CD14-positive monocyte (primary cell): Measurements from ENCODE around the gene FOXM1. TPM values are rescaled to one million over a fixed set of nuclear protein-coding genes. Genes with fewer than 3 reads are reported as not detected.

Source experiments
- DNase-seq, 3 donors: peaks; one replicate each; pipeline ENCODE4 v3.0.0-alpha.2; 2011 to 2022
- H2AFZ ChIP-seq: 2 replicates; pipeline ENCODE4 v1.6.0; 2012; ENCODE audit warnings: mild to moderate bottlenecking, low read depth, low read length, inconsistent platforms; ENCODE audit not compliant: insufficient read depth, poor library complexity, severe bottlenecking
- H3K27ac ChIP-seq, 2 donors: 1 replicate in 1 of 2; 2 replicates in 1 of 2; pipeline ENCODE4 v1.5.1; 2012 to 2013; ENCODE audit warnings: low read length in 2 of 2, control low read depth in 1 of 2, inconsistent platforms in 1 of 2, low read depth in 1 of 2, mild to moderate bottlenecking in 1 of 2
- H3K27me3 ChIP-seq, 2 donors: one replicate each; pipeline versions ENCODE4 v1.6.0 to v1.6.1; 2011 to 2013; ENCODE audit warnings: low read length in 2 of 2; ENCODE audit not compliant: control insufficient read depth in 2 of 2, insufficient read depth in 2 of 2
- H3K36me3 ChIP-seq, 2 donors: replicated peaks in 1 of 2; 1 replicate in 1 of 2; 2 replicates in 1 of 2; pipeline versions ENCODE4 v1.5.1 to v1.6.1; 2012 to 2013; ENCODE audit warnings: low read length in 2 of 2, control low read depth in 1 of 2, inconsistent platforms in 1 of 2, mild to moderate bottlenecking in 1 of 2; ENCODE audit not compliant: insufficient read depth in 2 of 2, control insufficient read depth in 1 of 2
- H3K4me1 ChIP-seq, 2 donors: 1 replicate in 1 of 2; 2 replicates in 1 of 2; pipeline versions ENCODE4 v1.5.1 to v1.6.1; 2012 to 2013; ENCODE audit warnings: low read length in 2 of 2, control low read depth in 1 of 2, inconsistent platforms in 1 of 2, mild to moderate bottlenecking in 1 of 2, moderate library complexity in 1 of 2; ENCODE audit not compliant: insufficient read depth in 2 of 2, control insufficient read depth in 1 of 2
- H3K4me2 ChIP-seq: replicated peaks from 2 replicates; pipeline ENCODE3; 2012; ENCODE audit warnings: low read length, moderate library complexity, mild to moderate bottlenecking; ENCODE audit not compliant: poor library complexity, severe bottlenecking; ENCODE audit errors: extremely low read depth
- H3K4me3 ChIP-seq, 3 experiments: fragments of 200-600 bp in 1 of 3; sonication (generic) in 1 of 3; replicated peaks in 1 of 3; 1 replicate in 2 of 3; 2 replicates in 1 of 3; pipeline ENCODE4 v1.5.1; 2011 to 2013; ENCODE audit warnings: low read length in 3 of 3, mild to moderate bottlenecking in 3 of 3, control low read depth in 2 of 3, low read depth in 2 of 3, inconsistent platforms in 1 of 3, moderate library complexity in 1 of 3
- H3K79me2 ChIP-seq: 2 replicates; pipeline ENCODE4 v1.6.0; 2012; ENCODE audit warnings: mild to moderate bottlenecking, control low read depth, inconsistent platforms, low read length, moderate library complexity; ENCODE audit not compliant: insufficient read depth
- H3K9ac ChIP-seq: 2 replicates; pipeline ENCODE4 v1.6.0; 2017; ENCODE audit warnings: low read length, mild to moderate bottlenecking; ENCODE audit not compliant: insufficient read depth, poor library complexity, severe bottlenecking
- H3K9me3 ChIP-seq, 2 donors: replicated peaks in 1 of 2; 1 replicate in 1 of 2; 2 replicates in 1 of 2; pipeline versions ENCODE4 v1.5.1 to v1.6.1; 2012 to 2013; ENCODE audit warnings: low read length in 2 of 2, control low read depth in 1 of 2; ENCODE audit not compliant: control insufficient read depth in 1 of 2, insufficient read depth in 1 of 2
- H4K20me1 ChIP-seq: 2 replicates; pipeline ENCODE4 v1.6.0; 2012; ENCODE audit warnings: mild to moderate bottlenecking, low read length, control low read depth, moderate library complexity; ENCODE audit not compliant: insufficient read depth
- H3K27ac Mint-ChIP-seq, 7 donors: one replicate each; pipeline ENCODE4 v1.8.0; 2020; ENCODE audit warnings: mild to moderate bottlenecking in 7 of 7, mixed read lengths in 7 of 7, moderate library complexity in 6 of 7, inconsistent platforms in 2 of 7
- H3K27me3 Mint-ChIP-seq, 3 donors: one replicate each; pipeline ENCODE4 v1.8.0; 2021 to 2022; ENCODE audit warnings: low read depth in 3 of 3, mild to moderate bottlenecking in 3 of 3, mixed read lengths in 3 of 3, moderate library complexity in 3 of 3, inconsistent platforms in 1 of 3
- H3K36me3 Mint-ChIP-seq, 2 donors: one replicate each; pipeline ENCODE4 v1.8.0; 2020; ENCODE audit warnings: mixed read lengths in 2 of 2, inconsistent platforms in 1 of 2, mild to moderate bottlenecking in 1 of 2
- H3K4me1 Mint-ChIP-seq: one replicate; pipeline ENCODE4 v1.8.0; 2020; ENCODE audit warnings: mild to moderate bottlenecking, mixed read lengths
- H3K4me3 Mint-ChIP-seq, 2 donors: one replicate each; pipeline ENCODE4 v1.8.0; 2020; ENCODE audit warnings: mild to moderate bottlenecking in 2 of 2, mixed read lengths in 2 of 2, moderate library complexity in 1 of 2
- H3K9me3 Mint-ChIP-seq, 7 donors: one replicate each; pipeline ENCODE4 v1.8.0; 2020 to 2022; ENCODE audit warnings: mixed read lengths in 7 of 7, mild to moderate bottlenecking in 6 of 7, moderate library complexity in 6 of 7, inconsistent platforms in 2 of 7
- CTCF ChIP-seq: fragments of 200-600 bp; IDR thresholded peaks from one replicate; pipeline ENCODE4 v1.8.0; 2022; ENCODE audit warnings: antibody characterized with exemption, mild to moderate bottlenecking
- WGBS: methylation state at CpG from one replicate; pipeline ENCODE4 v1.1.5; 2013; ENCODE audit warnings: missing lambda C conversion rate; ENCODE audit not compliant: insufficient coverage; 5-methylcytosine and 5-hydroxymethylcytosine counted together
- intact Hi-C, 2 donors: fragments of 100-400 bp; cut with micrococcal nuclease; formaldehyde crosslinking; loops; one replicate each; pipeline versions ENCODE4 v1.15.0 to v1.15.1; 2023
- polyA plus RNA-seq, 3 donors: library from polyadenylated mRNA; depleted of rRNA in 1 of 3; unstranded in 2 of 3; stranded (reverse) in 1 of 3; fragments of 300-500 nt in 2 of 3; fragments of >200 nt in 1 of 3; fragmentation: Illumina TruSeq in 2 of 3; gene quantifications; 1 replicate in 2 of 3; 2 replicates in 1 of 3; pipeline ENCODE4 v1.2.3, GENCODE V29; 2012 to 2021

The FOXM1 gene
- polyA plus RNA-seq, 3 donors = 0.03 TPM; not detected in 2

- Histone ChIP-seq H3K9me3 (no peaks in the 10 kb centered on the region), H3K9ac (peak within 1 kb of the TSS; percentile 81), H4K20me1 (peaks cover 18% of the 10 kb centered on the region), H3K27ac (peak within 1 kb of the TSS; percentile 83 to 93), H3K27me3 (no peaks in the 10 kb centered on the region), H3K36me3 (peaks cover 8 to 24% of the 10 kb centered on the region in 2 donors), H3K4me3 (peak within 1 kb of the TSS; percentile 41 to 81 (median 57)), H2AFZ (peak within 1 kb of the TSS; percentile 85), H3K4me1 (peaks cover 13 to 19% of the 10 kb centered on the region in 2 donors), H3K4me2 (peak within 1 kb of the TSS; percentile 99), H3K79me2 (peaks cover 31% of the 10 kb centered on the region)
- peaks cover 18% of the 10 kb centered on the region for H3K4me1 Mint-ChIP-seq
- H3K27ac Mint-ChIP-seq = peak within 1 kb of the TSS; percentile 99 to 100 (median 100)
- H3K9me3 Mint-ChIP-seq = no peaks in the 10 kb centered on the region
- H3K4me3 Mint-ChIP-seq = peak within 1 kb of the TSS; percentile 96 to 99
- DNase-seq = peak; percentile 95 to 97 (median 96)
- intact Hi-C loops = loop anchor here (2.0 to 5.0 kb wide), 2 partner anchors 18 to 65 kb away; partner anchors contain the start of genes FOXM1 (in 2 of the 2), RHNO1 (in 2 of the 2) and FKBP4 (in 1 of the 2)
- H3K27me3 Mint-ChIP-seq = no peaks in the 10 kb centered on the region
- no peak for TF ChIP-seq CTCF
- WGBS = 0% methylated on average over 37 of the region's 48 CpGs
- H3K36me3 Mint-ChIP-seq = peaks cover 10 to 21% of the 10 kb centered on the region in 2 donors
These were observed 64.4 kb downstream of the FOXM1 start, which contains the start of gene ITFG2 for GRCh38 chr12:2812290-2813213. TSS of gene ITFG2 (plus strand) at chr12:2812668. CDS start at chr12:2812761, 93 bp downstream.

DNA sequence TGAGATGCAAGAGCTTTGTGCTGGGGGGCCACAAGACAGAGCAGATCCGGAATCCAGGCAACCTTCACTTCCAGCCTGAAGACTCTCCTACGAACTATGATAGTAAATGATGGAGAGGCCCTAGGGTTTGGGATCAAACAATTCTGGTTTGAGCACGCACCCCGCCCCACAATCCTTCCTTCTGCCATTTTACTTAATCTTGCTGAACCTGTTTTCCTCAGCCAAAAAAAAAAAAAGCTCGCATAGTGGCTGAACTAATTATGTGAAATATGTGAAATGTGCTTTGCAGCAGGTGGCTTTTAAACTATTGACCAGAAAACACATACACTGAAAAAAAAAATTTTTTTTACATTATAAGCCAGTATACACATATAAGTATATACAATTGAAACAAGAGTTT lies 65.2 kb downstream of the FOXM1 start:
- H3K36me3 Mint-ChIP-seq = peaks cover 5 to 13% of the 10 kb centered on the region in 2 donors
- H3K27me3 Mint-ChIP-seq = no peaks in the 10 kb centered on the region
- peak overlapping the region in 3 of 7 donors; percentile 42 to 100 (median 99) for H3K27ac Mint-ChIP-seq
- no CpG with 5 or more reads among the region's 5 CpGs for WGBS
- H3K4me3 ChIP-seq = peak overlapping the region; percentile 41 to 81 (median 57)
- H3K9ac ChIP-seq = no peak overlapping the region
- peak overlapping the region in 1 of 2 donors; percentile 99 for H3K4me3 Mint-ChIP-seq
- H3K9me3 ChIP-seq = no peaks in the 10 kb centered on the region
- intact Hi-C loops = loop anchor here (2.0 to 5.0 kb wide), 2 partner anchors 17 to 66 kb away; partner anchors contain the start of genes FOXM1 (in 2 of the 2), RHNO1 (in 2 of the 2) and FKBP4 (in 1 of the 2)
- peak overlapping the region in 1 of 2 donors; percentile 93 for H3K27ac ChIP-seq
- H3K27me3 ChIP-seq = no peaks in the 10 kb centered on the region
- H3K4me1 Mint-ChIP-seq = peaks cover 21% of the 10 kb centered on the region
- peaks cover 13 to 19% of the 10 kb centered on the region in 2 donors for H3K4me1 ChIP-seq
- H4K20me1 ChIP-seq = peaks cover 14% of the 10 kb centered on the region
- peaks cover 31% of the 10 kb centered on the region for H3K79me2 ChIP-seq
- H3K36me3 ChIP-seq = peaks cover under 1 to 16% of the 10 kb centered on the region in 2 donors
- peak overlapping the region; percentile 85 for H2AFZ ChIP-seq
- H3K9me3 Mint-ChIP-seq = no peaks in the 10 kb centered on the region
- no peak for TF ChIP-seq CTCF
- peak overlapping the region; percentile 99 for H3K4me2 ChIP-seq
- no peak for DNase-seq
